Measurements from ENCODE around the gene OXT. TPM values are rescaled to one million over a fixed set of nuclear protein-coding genes. Genes with fewer than 3 reads are reported as not detected.
A peak's percentile ranks its signal among the peaks of the same experiment; 100 is the strongest.

The OXT gene
- total RNA-seq, 2 donors from 2014 or later, result 0.62 TPM; not detected in 1

DNA sequence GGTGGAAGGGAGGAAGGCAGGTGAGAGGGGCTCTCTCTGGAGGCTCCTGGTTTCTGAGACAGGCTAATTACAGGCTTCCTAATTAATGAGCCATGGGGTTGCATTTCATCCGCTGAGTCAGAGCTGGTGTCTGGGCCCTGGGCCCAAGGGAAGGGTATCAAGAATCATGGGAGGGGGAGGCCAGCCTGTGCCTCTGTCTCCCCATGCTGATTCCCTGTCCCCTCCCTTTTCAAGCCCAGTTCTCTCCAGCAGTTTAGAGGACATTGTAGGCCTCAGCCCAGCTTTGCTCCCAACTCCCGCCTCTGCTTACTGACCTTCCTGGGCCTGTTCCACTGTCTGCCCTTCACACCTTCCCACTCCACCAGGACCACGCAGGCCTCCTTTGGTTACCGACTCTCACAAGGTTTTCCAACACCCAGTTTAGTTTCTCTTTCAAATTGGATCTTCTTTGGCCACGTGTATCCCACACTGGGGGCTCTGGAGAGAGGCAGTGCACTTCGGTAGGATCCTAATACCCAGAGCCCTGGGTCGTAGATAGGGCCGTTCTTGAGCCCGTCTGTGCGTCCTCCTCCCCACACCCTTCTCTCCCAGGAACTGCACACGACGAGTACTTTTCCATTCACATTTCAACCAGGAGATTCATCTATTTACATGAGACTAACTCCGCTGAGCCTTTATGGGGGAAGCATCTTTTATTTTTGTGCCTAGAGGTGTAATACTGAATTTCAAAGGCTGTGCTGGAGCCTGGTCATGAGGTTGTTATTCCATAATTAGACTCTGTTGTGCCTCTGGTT is 31.4 kb downstream of the OXT start:
- no peak for DNase-seq
- Mint-ChIP-seq H3K27ac (peak overlapping the region; percentile 80), H3K36me3 (ENCODE audit: low read depth) (no peaks in the 10 kb centered on the region), H3K27me3 (no peaks in the 10 kb centered on the region), H3K4me3 (peak overlapping the region; percentile 74), H3K4me1 (peaks cover 16% of the 10 kb centered on the region)
- no peak for ATAC-seq
- no peaks in the 10 kb centered on the region for H3K9me3 ChIP-seq (ENCODE audit: control insufficient read depth, low read length, poor library complexity, severe bottlenecking)

DNA sequence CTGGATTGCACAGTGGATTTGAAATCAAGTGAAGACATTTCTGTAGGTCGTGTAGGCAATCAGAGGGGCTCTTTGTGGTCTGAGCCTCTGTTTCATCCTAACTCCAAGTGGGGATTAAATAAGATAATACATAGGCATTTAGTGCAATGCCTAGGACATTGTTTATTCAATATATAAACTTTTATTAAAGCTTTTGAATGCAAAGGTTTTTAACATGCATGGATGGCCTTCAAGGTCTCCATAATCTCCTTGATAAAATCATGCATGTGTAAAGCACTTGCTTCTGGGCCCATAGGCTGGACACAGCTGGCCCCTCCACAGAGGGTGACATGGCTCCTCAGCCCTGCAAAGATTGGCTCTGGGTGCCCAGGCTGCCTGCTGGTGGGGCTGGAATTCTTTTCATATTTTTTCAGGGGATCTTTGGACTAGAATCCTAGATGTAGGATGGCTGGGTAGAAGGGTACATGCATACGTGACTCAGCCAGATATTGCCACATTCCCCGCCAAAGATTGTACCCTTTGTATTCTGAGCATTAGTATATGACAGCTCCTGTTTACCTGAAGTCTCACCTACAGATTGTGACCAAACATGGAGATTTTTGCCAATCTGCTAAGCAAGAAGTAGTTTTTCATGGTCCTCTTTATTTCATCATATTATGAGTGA is 32.1 kb downstream of the OXT start:
- Mint-ChIP-seq H3K4me3 (peak overlapping the region; percentile 74), H3K27me3 (no peaks in the 10 kb centered on the region)
- no peak for DNase-seq

DNA sequence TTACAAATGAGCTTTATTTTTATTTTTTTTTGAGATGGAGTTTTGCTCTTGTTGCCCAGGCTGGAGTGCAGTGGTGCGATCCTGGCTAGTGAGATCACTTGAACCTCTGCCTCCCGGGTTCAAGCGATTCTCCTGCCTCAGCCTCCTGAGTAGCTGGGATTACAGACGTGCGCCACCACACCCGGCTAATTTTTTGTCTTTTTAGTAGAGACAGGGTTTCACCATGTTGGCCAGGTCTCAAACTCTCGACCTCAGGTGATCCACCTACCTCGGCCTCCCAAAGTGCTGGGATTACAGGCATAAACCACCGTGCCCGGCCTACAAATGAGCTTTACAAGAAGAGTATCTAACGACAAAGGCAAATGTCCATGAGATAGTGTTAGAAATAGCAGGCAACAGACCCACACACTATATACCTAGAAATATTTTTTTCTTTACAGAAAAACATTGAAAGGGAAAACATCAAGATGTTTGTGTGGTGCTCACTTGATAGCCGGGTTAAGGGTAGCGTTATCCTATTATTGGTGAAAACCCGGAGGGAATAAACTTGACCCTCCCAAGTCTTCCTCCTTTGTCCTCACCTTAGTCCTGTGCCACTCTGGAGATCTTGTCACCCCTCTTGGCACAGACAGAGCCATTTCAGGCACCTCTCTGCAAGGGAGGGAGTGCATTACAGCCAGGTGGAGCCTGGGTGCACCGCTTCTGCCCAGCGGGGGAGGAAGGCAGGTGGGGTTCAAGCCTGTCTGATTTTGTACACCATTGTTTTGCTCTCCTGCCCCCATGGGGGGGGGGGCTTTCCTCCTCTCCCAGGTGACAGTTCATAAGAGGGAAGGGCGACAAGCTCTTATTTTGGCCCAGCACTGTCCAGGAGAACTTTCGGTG is 34.1 kb downstream of the OXT start:
- no peak for ATAC-seq
- Mint-ChIP-seq H3K4me1 (peaks cover 16% of the 10 kb centered on the region), H3K27me3 (no peaks in the 10 kb centered on the region), H3K27ac (peak overlapping the region; percentile 27), H3K36me3 (ENCODE audit: low read depth) (no peaks in the 10 kb centered on the region), H3K4me3 (no peak overlapping the region)
- H3K9me3 ChIP-seq (ENCODE audit: control insufficient read depth, low read length, poor library complexity, severe bottlenecking), result no peaks in the 10 kb centered on the region
- DNase-seq, result no peak

More for the DNA sequence above, 32.1 kb downstream of the OXT start:
- no peak for ATAC-seq
- Mint-ChIP-seq H3K4me1 (peaks cover 16% of the 10 kb centered on the region), H3K27ac (peak overlapping the region; percentile 80), H3K36me3 (ENCODE audit: low read depth) (no peaks in the 10 kb centered on the region)
- H3K9me3 ChIP-seq (ENCODE audit: control insufficient read depth, low read length, poor library complexity, severe bottlenecking), result no peaks in the 10 kb centered on the region

DNA sequence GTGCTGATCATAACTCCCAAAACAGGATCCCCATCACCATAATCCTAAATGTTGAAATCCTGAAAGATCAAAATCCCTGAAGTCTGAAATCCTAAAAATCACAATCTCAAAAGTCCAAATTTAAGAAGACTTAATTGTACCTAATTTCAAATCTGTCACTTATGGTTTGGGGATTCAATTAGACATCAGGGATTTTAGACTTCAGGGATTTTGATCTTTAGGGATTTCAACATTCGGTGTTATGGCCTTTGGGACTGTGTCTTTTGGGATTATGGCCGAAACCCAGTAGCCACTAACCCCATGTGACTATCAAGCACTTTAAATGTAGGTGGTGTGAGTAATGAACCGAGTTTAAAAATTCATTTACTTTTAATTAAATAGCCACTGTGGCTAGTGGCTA is 34.8 kb downstream of the OXT start:
- H3K4me3 Mint-ChIP-seq, result no peak overlapping the region
- ATAC-seq (no peak), DNase-seq (no peak)
- no peaks in the 10 kb centered on the region for H3K9me3 ChIP-seq (ENCODE audit: control insufficient read depth, low read length, poor library complexity, severe bottlenecking)
- H3K27me3 Mint-ChIP-seq, result no peaks in the 10 kb centered on the region
- no peak overlapping the region for H3K27ac Mint-ChIP-seq
- peaks cover 17% of the 10 kb centered on the region for H3K4me1 Mint-ChIP-seq
- H3K36me3 Mint-ChIP-seq (ENCODE audit: low read depth), result peaks cover 3% of the 10 kb centered on the region

DNA sequence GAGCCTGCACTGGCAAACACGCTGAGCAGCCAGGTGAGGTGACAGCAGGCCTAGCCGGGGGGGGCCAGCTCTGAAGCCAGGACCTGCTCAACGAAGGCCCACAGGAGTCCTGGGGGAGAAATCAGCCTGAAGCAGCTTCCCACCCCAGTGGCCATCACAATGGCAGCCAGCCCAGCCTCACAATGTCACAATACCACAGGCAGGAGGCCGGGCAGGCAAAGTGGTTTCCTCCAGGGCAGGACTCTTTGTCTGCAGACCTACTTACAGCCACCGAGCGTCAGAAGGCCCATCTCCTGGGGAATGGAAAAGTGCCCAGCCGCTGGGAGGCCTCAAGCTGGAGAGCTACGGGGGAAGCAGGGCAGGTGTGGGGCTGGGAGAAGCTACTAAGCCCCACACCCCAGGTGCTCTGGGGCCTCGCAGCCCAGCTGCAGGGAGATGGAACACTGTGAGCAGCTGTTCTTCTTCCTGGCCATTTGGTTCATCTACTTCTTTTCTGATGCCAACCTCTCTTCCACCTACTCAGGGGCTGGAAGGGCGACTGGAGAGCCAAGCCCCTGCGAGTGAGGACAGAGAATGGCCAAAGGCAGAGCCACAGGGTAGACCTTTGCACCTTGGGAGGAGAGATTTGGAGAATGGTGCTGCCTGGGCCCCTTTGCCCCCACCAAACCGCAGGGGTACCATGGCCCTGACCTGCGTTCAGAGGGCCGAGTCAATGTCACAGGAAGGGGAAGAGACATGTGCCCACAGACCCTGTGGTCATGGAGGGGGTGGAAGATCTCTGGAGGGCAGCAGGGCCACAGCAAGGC is 35.4 kb downstream of the OXT start:
- DNase-seq (no peak), ATAC-seq (no peak)
- Mint-ChIP-seq H3K4me1 (peaks cover 17% of the 10 kb centered on the region), H3K4me3 (no peak overlapping the region), H3K36me3 (ENCODE audit: low read depth) (peaks cover 5% of the 10 kb centered on the region), H3K27me3 (no peaks in the 10 kb centered on the region), H3K27ac (peak overlapping the region; percentile 24)
- H3K9me3 ChIP-seq (ENCODE audit: control insufficient read depth, low read length, poor library complexity, severe bottlenecking), result no peaks in the 10 kb centered on the region

DNA sequence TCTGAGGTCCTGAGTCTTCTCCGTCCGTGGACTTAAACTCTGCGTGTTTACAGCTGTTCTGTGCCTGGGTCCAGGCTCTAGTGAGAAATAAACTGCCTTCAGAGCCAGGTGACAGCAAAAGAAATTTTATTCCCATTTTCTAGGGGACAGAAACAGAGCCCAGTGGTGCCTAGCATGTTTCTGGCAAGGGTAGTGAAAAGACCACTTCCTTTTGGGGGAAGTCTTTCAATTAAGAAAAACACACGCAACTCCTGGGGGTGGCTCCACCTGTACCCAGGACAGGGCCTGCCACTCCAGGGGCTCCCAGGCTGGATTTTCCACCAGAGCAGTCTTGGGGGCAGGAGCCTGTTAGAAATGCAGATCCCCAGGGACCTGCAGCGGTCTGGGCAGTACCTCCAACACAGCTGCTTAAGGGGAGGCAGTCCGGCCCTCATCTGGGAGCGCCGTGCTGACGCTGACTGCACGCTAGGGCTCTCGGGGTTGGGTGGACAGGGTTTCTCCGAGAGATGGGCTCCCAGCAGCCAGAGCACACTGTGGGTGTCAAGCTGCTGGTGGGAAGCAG is 36.1 kb downstream of the OXT start:
- no peak overlapping the region for H3K27ac Mint-ChIP-seq
- ATAC-seq (no peak), DNase-seq (no peak)
- no peak overlapping the region for H3K4me3 Mint-ChIP-seq
- H3K4me1 Mint-ChIP-seq, result peaks cover 12% of the 10 kb centered on the region
- no peaks in the 10 kb centered on the region for H3K9me3 ChIP-seq (ENCODE audit: control insufficient read depth, low read length, poor library complexity, severe bottlenecking)
- H3K36me3 Mint-ChIP-seq (ENCODE audit: low read depth), result peaks cover 5% of the 10 kb centered on the region
- no peaks in the 10 kb centered on the region for H3K27me3 Mint-ChIP-seq

DNA sequence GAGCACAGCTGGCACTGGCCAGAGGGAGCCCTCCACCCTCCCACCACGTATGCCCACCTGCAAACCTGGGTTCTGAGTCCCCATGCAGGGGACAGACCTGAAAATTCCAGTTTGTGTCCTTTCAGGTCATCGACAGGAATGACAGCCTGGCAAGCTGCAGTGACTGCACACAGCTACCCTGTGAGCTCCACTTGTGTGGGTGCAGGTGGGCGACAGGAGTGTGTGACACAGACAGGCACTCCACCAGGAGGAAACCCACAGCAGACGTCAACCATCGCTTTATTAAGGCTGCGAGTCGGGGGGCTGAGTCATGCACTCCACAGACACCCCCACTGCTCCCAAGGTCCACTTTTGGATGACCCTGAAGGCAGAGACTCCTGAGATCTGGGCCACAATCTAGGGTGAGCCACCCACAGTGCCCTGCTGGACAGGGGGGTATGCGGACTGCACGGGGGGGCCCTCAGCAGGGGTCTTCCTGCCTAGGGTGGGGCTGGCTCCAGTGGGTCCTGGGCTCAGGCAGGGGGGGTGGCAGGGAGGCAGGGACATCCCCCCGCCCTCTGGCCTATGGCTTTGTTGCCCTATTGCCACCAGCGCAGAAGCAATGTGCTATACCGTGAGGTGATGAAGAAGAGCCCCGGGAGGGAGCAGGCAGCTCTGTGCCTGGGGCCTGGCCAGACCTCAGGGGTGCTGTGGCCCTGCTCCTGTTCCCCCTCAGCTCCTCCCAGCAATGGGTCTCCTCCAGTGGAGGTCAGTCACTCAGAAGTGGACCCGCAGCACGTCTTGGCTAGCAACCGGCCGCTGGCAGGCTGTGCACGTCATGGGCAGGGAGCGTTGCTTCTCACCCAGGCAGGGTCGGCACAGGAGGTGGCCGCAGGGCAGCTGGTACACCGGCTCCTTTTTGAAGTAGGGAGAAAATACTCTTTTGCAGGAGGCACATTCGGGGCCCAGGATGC is 38.2 kb downstream of the OXT start:
- Mint-ChIP-seq H3K4me1 (peaks cover 9% of the 10 kb centered on the region), H3K4me3 (no peak overlapping the region), H3K27me3 (no peaks in the 10 kb centered on the region), H3K27ac (no peak overlapping the region), H3K36me3 (ENCODE audit: low read depth) (peaks cover 13% of the 10 kb centered on the region)
- no peaks in the 10 kb centered on the region for H3K9me3 ChIP-seq (ENCODE audit: control insufficient read depth, low read length, poor library complexity, severe bottlenecking)
- DNase-seq, result no peak
- ATAC-seq, result no peak

DNA sequence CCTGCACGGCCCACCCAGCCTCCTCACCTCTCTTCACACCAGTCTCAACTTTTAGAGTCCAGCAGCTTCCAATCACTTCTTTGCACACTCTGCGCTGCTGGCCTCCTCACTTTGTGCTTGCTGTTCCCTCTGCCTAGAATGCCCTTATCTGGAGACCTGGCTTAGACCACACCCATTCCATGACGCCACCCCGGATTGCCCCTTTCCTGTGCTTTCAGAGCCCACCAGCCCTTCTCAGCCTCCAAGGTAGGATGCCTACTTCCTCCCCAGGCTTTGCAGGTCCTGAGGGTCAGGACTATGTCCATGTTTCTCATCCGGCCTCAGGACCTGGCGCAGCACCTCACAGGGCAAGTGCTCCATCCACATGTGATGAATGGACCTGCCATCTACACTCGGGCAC is 40.1 kb downstream of the OXT start:
- Mint-ChIP-seq H3K4me3 (no peak overlapping the region), H3K27me3 (no peaks in the 10 kb centered on the region), H3K36me3 (ENCODE audit: low read depth) (peaks cover 13% of the 10 kb centered on the region), H3K27ac (peak overlapping the region; percentile 59), H3K4me1 (peaks cover 12% of the 10 kb centered on the region)
- DNase-seq (no peak), ATAC-seq (no peak)
- no peaks in the 10 kb centered on the region for H3K9me3 ChIP-seq (ENCODE audit: control insufficient read depth, low read length, poor library complexity, severe bottlenecking)

DNA sequence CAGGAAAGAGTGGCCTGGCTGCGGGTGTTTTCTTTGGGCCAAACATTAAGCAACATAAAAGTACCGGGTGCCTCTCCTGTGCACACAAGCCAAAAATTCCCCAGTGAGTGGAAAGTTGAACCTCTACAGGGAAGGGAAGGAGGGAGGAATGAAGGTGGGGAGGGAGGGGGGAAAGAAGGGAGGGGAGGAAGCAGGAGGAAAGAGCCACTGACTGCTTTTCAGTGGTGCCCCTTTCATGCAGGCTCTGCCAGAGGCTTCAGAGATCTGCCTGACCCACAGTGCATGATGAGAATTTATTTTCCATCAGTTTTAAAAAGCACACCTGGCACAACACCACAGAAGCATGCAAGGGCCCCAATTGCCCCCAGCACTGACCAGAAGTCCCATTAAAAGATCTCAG is 40.6 kb downstream of the OXT start:
- ATAC-seq, result no peak
- Mint-ChIP-seq H3K4me3 (no peak overlapping the region), H3K27me3 (no peaks in the 10 kb centered on the region), H3K36me3 (ENCODE audit: low read depth) (peaks cover 13% of the 10 kb centered on the region), H3K27ac (peak overlapping the region; percentile 59), H3K4me1 (peaks cover 11% of the 10 kb centered on the region)
- DNase-seq, result no peak
- H3K9me3 ChIP-seq (ENCODE audit: control insufficient read depth, low read length, poor library complexity, severe bottlenecking), result no peaks in the 10 kb centered on the region

DNA sequence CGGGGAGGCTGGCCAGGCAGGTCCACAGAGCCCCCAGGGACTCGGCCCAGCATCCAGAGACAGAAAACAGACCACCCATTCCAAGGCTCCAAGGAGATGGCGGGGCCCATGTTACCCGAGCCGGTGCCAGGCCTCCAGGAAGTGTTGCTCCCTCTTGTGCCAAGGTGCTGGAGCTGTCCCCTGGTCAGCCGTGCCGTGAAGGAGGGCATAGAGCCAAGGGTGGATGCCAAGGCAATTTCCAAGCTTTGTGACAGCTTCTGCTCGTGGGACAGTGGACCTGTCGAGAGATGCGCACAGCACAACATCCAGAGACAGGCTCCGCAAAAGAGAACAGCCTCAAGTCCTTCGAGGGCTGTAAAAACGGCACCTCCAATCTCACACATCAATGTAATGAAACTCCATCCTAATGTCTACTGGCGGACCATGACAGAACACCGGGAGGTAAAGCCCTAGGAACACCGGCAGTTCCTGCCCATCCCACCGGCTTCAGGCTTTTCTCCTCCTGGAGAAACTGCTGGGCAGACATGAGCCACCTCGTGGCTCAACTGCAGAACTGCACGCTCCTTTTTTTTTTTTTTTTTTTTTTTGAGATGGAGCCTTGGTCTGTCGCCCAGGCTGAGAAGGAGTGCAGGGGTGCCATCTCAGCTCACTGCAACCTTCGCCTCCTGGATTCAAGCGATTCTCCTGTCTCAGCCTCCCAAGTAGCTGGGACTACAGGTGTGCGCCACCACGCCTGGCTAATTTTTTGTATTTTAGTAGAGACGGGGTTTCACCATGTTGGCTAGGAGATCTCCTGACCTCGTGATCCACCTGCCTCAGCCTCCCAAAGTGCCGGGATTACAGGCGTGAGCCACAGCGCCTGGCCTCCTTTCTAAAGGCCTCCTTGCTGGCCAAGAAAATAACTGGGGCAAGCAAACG is 44.0 kb downstream of the OXT start:
- no peak overlapping the region for H3K27ac Mint-ChIP-seq
- H3K4me1 Mint-ChIP-seq, result peaks cover 10% of the 10 kb centered on the region
- peak; percentile 66 for ATAC-seq
- H3K27me3 Mint-ChIP-seq, result no peaks in the 10 kb centered on the region
- no peaks in the 10 kb centered on the region for H3K9me3 ChIP-seq (ENCODE audit: control insufficient read depth, low read length, poor library complexity, severe bottlenecking)
- H3K36me3 Mint-ChIP-seq (ENCODE audit: low read depth), result peaks cover 13% of the 10 kb centered on the region
- no peak overlapping the region for H3K4me3 Mint-ChIP-seq
- no peak for DNase-seq

DNA sequence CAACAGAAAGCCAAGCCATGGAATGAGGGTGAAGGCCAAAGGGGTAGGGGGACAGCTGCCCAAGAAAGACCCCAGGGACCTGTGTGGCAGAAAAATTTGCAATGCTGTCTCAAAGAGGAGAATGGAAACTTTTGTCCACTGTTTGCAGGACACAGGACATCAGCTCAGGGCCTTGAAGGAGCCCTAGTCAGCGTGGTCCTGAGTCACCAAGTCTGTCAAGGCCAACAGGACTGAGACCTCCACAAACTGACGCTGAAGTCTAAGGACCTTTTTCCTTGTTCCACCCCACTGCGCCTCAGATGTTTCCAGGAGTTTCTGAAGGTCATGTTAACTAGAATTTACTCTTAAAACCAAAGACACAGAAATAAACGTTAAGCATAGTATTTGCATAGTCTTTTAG is 44.9 kb downstream of the OXT start:
- peaks cover 17% of the 10 kb centered on the region for H3K4me1 Mint-ChIP-seq
- peaks cover 9% of the 10 kb centered on the region for H3K36me3 Mint-ChIP-seq (ENCODE audit: low read depth)
- no peaks in the 10 kb centered on the region for H3K27me3 Mint-ChIP-seq
- no peak overlapping the region for H3K4me3 Mint-ChIP-seq
- ATAC-seq, result no peak
- no peaks in the 10 kb centered on the region for H3K9me3 ChIP-seq (ENCODE audit: control insufficient read depth, low read length, poor library complexity, severe bottlenecking)
- DNase-seq, result no peak
- peak overlapping the region; percentile 83 for H3K27ac Mint-ChIP-seq

All from T-helper 17 cell (primary cell).